K562 (cell line): ENCODE measurements around the gene DROSHA. TPM values are rescaled to one million over a fixed set of nuclear protein-coding genes. Genes with fewer than 3 reads are reported as not detected.

Experiments used
- ATF7 ChIP-seq: fragments of 450-650 bp; IDR thresholded peaks from 2 replicates; pipeline ENCODE4 v1.7.1; 2014; ENCODE audit warnings: mild to moderate bottlenecking, moderate library complexity
- BHLHE40 ChIP-seq: IDR thresholded peaks from 2 replicates; pipeline ENCODE4 v1.6.1; 2011; ENCODE audit warnings: low read length, improper control_type of control experiment
- CEBPG ChIP-seq, 3 experiments: fragments of 200-800 bp in 1 of 3; sonication (Bioruptor generic) in 1 of 3; sonication (generic) in 1 of 3; formaldehyde crosslinking in 1 of 3; IDR thresholded peaks in 2 of 3; conservative IDR thresholded peaks in 1 of 3; 2 replicates each; pipeline versions ENCODE4 v1.6.1 to v1.8.0; 2016 to 2022; ENCODE audit warnings: missing compliant biosample characterization in 2 of 3, missing genetic modification characterization in 2 of 3, mild to moderate bottlenecking in 1 of 3, missing genetic modification reagents in 1 of 3
- ERF ChIP-seq: fragments of 450-650 bp; formaldehyde crosslinking; IDR thresholded peaks from 2 replicates; pipeline ENCODE4 v1.4.0; 2020; ENCODE audit warnings: mild to moderate bottlenecking, mixed read lengths
- FOS ChIP-seq: IDR thresholded peaks from 3 replicates; pipeline ENCODE4 v1.6.1; 2011; ENCODE audit not compliant: insufficient read length; ENCODE audit errors: extremely low read depth
- FOXK2 ChIP-seq, 2 experiments: fragments of 450-650 bp; IDR thresholded peaks in 1 of 2; conservative IDR thresholded peaks in 1 of 2; 2 replicates each; pipeline ENCODE4 v1.6.1; 2016; ENCODE audit warnings: low read depth in 2 of 2, mild to moderate bottlenecking in 1 of 2
- GABPB1 ChIP-seq: sonication (generic); formaldehyde crosslinking; IDR thresholded peaks from 2 replicates; pipeline ENCODE4 v1.8.0; 2022; ENCODE audit warnings: mild to moderate bottlenecking, missing genetic modification reagents
- KDM5B ChIP-seq: fragments of 200-600 bp; sonication (generic); IDR thresholded peaks from 2 replicates; pipeline ENCODE4 v1.6.1; 2012; ENCODE audit warnings: low read depth, mild to moderate bottlenecking, moderate library complexity, low read length, control low read depth, inconsistent platforms; ENCODE audit not compliant: insufficient replicate concordance
- MCM3 ChIP-seq: fragments of 450-650 bp; IDR thresholded peaks from 2 replicates; pipeline ENCODE4 v1.6.1; 2016
- MTA2 ChIP-seq: fragments of 450-650 bp; IDR thresholded peaks from 2 replicates; pipeline ENCODE4 v1.6.1; 2016; ENCODE audit warnings: low read depth
- NCOR1 ChIP-seq: fragments of 450-650 bp; IDR thresholded peaks from 2 replicates; pipeline ENCODE4 v1.6.1; 2016; ENCODE audit warnings: mild to moderate bottlenecking, moderate library complexity
- NRF1 ChIP-seq, 2 experiments: fragments of 450-650 bp; IDR thresholded peaks in 1 of 2; conservative IDR thresholded peaks in 1 of 2; 2 replicates each; pipeline ENCODE4 v1.6.1; 2014; ENCODE audit warnings: mild to moderate bottlenecking in 2 of 2
- PML ChIP-seq: IDR thresholded peaks from 2 replicates; pipeline ENCODE4 v1.6.1; 2012; ENCODE audit warnings: low read length, inconsistent platforms
- POLR2AphosphoS5 ChIP-seq: IDR thresholded peaks from 2 replicates; pipeline ENCODE4 v1.6.1; 2011; ENCODE audit warnings: mild to moderate bottlenecking, low read depth, low read length, moderate library complexity; ENCODE audit not compliant: control insufficient read depth, insufficient read depth
- RBBP5 ChIP-seq: fragments of 200-600 bp; sonication (generic); IDR thresholded peaks from 2 replicates; pipeline ENCODE4 v1.6.1; 2012; ENCODE audit warnings: borderline replicate concordance, mild to moderate bottlenecking, low read length, control low read depth, inconsistent platforms; ENCODE audit not compliant: insufficient read depth, poor library complexity, severe bottlenecking
- SIN3A ChIP-seq, 2 experiments: fragments of 150-350 bp in 1 of 2; IDR thresholded peaks; 2 replicates each; pipeline ENCODE4 v1.6.1; 2011 to 2016; ENCODE audit warnings: borderline replicate concordance in 2 of 2, low read depth in 2 of 2, low read length in 2 of 2, mild to moderate bottlenecking in 2 of 2, moderate library complexity in 2 of 2; ENCODE audit not compliant: control insufficient read depth in 1 of 2
- SRSF1 ChIP-seq: fragments of 200-400 bp; formaldehyde crosslinking; IDR thresholded peaks from 2 replicates; pipeline ENCODE4 v1.6.1; 2017; ENCODE audit warnings: mild to moderate bottlenecking, low read depth, low read length, moderate library complexity
- TAF9B ChIP-seq: fragments of 450-650 bp; IDR thresholded peaks from 2 replicates; pipeline ENCODE4 v1.6.1; 2018; ENCODE audit warnings: mild to moderate bottlenecking; ENCODE audit not compliant: partially characterized antibody
- TBP ChIP-seq: optimal IDR thresholded peaks from 2 replicates; pipeline ENCODE3; 2011; ENCODE audit warnings: low read depth, low read length, improper control_type of control experiment
- TEAD4 ChIP-seq, 2 experiments: sonication (generic) in 1 of 2; formaldehyde crosslinking in 1 of 2; IDR thresholded peaks; 2 replicates each; pipeline versions ENCODE4 v1.6.1 to v1.8.0; 2012 to 2022; ENCODE audit warnings: borderline replicate concordance in 1 of 2, inconsistent platforms in 1 of 2, low read length in 1 of 2, mild to moderate bottlenecking in 1 of 2, missing genetic modification reagents in 1 of 2
- TGIF2 ChIP-seq: sonication (generic); formaldehyde crosslinking; IDR thresholded peaks from 2 replicates; pipeline ENCODE4 v1.8.1; 2022; ENCODE audit warnings: mild to moderate bottlenecking, missing genetic modification reagents, moderate library complexity
- TOE1 ChIP-seq, 2 experiments: fragments of 450-650 bp in 1 of 2; sonication (generic) in 1 of 2; formaldehyde crosslinking in 1 of 2; IDR thresholded peaks; 2 replicates each; pipeline versions ENCODE4 v1.7.1 to v1.8.0; 2016 to 2022; ENCODE audit warnings: borderline replicate concordance in 2 of 2, mild to moderate bottlenecking in 2 of 2, antibody characterized with exemption in 1 of 2, inconsistent platforms in 1 of 2, low read depth in 1 of 2, missing genetic modification reagents in 1 of 2, moderate library complexity in 1 of 2
- ZBED1 ChIP-seq: IDR thresholded peaks from 2 replicates; pipeline ENCODE4 v1.6.1; 2014
- ZFPM2 ChIP-seq: fragments of 250-450 bp; sonication (Bioruptor Pico); IDR thresholded peaks from 2 replicates; pipeline ENCODE4 v1.5.1; 2022; ENCODE audit warnings: mild to moderate bottlenecking
- ZNF175 ChIP-seq: fragments of 200-800 bp; sonication (Bioruptor generic); IDR thresholded peaks from 2 replicates; pipeline ENCODE4 v1.6.1; 2016; ENCODE audit warnings: low read depth, mild to moderate bottlenecking, missing genetic modification characterization, missing compliant biosample characterization
- ZNF431 ChIP-seq: sonication (generic); formaldehyde crosslinking; IDR thresholded peaks from 2 replicates; pipeline ENCODE4 v1.8.0; 2022; ENCODE audit warnings: mild to moderate bottlenecking, missing genetic modification reagents
- ZNF57 ChIP-seq: fragments of 450-650 bp; formaldehyde crosslinking; IDR thresholded peaks from 2 replicates; pipeline ENCODE4 v1.4.0; 2020; ENCODE audit warnings: mild to moderate bottlenecking, moderate library complexity
- ZNF77 ChIP-seq: fragments of 250-450 bp; sonication (Bioruptor Pico); IDR thresholded peaks from 2 replicates; pipeline ENCODE4 v1.5.0; 2020
- polyA plus RNA-seq, 8 experiments: library from polyadenylated mRNA; depleted of rRNA in 4 of 8; stranded (reverse) in 5 of 8; unstranded in 3 of 8; fragments of >200 nt; fragmentation: Nextera tagmentation in 2 of 8; fragmentation: Illumina TruSeq in 1 of 8; extraction: Ambion mirVana in 2 of 8; extraction: Trizol in 1 of 8; gene quantifications; 2 replicates each; pipeline versions ENCODE4 v1.2.1 to v1.2.3, GENCODE V29; 2011 to 2014; ENCODE audit warnings: inconsistent platforms in 1 of 8, missing spikeins in 1 of 8
- total RNA-seq, 7 experiments: library from RNA; depleted of rRNA in 6 of 7; stranded (reverse); fragments of >200 nt in 6 of 7; fragmentation: Illumina TruSeq in 2 of 7; extraction: Trizol in 2 of 7; gene quantifications; 2 replicates each; pipeline versions ENCODE4 v1.2.1 to v1.2.3, GENCODE V29; 2011 to 2021; ENCODE audit warnings: low replicate concordance in 1 of 7

DROSHA gene
- total and polyA plus RNA-seq, 9 of the 15 experiments (the other 6 are each of a cell fraction or from before 2014, with no cell fraction given): 52.5 to 109 (median 68.9) TPM

GRCh38 chr5:31531888-31532547 lies at the start of gene DROSHA, which contains the start of gene C5orf22 (continued):
- no peak; the same call in 1 of the 2 replicates for TF ChIP-seq TOE1 (IDR thresholded peaks at IDR 0.05; ENCODE audit: borderline replicate concordance)
- no peak for TF ChIP-seq TOE1 (CRISPR knock-in tag; IDR thresholded peaks at IDR 0.05; ENCODE audit: borderline replicate concordance, low read depth)
- 0 out of 2 replicates have a peak, but pooled peaks have one; percentile 60 for TF ChIP-seq ZBED1
- TF ChIP-seq MCM3: no peak
- TF ChIP-seq FOS: peak; percentile 94
- no peak for TF ChIP-seq ZNF175 (CRISPR knock-in tag)
- TF ChIP-seq ZFPM2 (CRISPR knock-in tag): no peak
- peak; percentile 87; the same call in 1 of the 2 replicates for TF ChIP-seq SRSF1
- TF ChIP-seq CEBPG (CRISPR knock-in tag; IDR thresholded peaks at IDR 0.05): peak; percentile 24; the same call in 1 of the 2 replicates
- TF ChIP-seq CEBPG (tag; conservative IDR thresholded peaks at IDR 0.05 in 1 of 2, IDR thresholded peaks at IDR 0.05 in 1 of 2): no peak
- peak; percentile 22; the same call in 1 of the 2 replicates for TF ChIP-seq MTA2
- 0 out of 2 replicates have a peak, but pooled peaks have one; percentile 77 for TF ChIP-seq ERF
- peak; percentile 71 for TF ChIP-seq PML
- peak; percentile 30 to 57; a peak in 2 of 4 replicates for TF ChIP-seq SIN3A (IDR thresholded peaks at IDR 0.05; ENCODE audit: borderline replicate concordance in 2 of 2, control insufficient read depth in 1 of 2, low read depth in 2 of 2, low read length in 2 of 2)
- TF ChIP-seq TBP: peak; percentile 84
- TF ChIP-seq ZNF77 (CRISPR knock-in tag): no peak
- TF ChIP-seq GABPB1: peak; percentile 88
- no peak for TF ChIP-seq NCOR1
- peak; percentile 66 for TF ChIP-seq TAF9B
- peak; percentile 39; the same call in 1 of the 2 replicates for TF ChIP-seq ZNF57 (CRISPR knock-in tag)
- TF ChIP-seq ZNF431 (CRISPR knock-in tag): no peak
- TF ChIP-seq TGIF2: 0 out of 2 replicates have a peak, but pooled peaks have one; percentile 38
- peak; percentile 74 to 76 for TF ChIP-seq NRF1 (conservative IDR thresholded peaks at IDR 0.05 in 1 of 2, IDR thresholded peaks at IDR 0.05 in 1 of 2)
- no peak for TF ChIP-seq TEAD4 (IDR thresholded peaks at IDR 0.05; ENCODE audit: low read length)
- no peak for TF ChIP-seq TEAD4 (CRISPR knock-in tag; IDR thresholded peaks at IDR 0.05; ENCODE audit: borderline replicate concordance)
- peak; percentile 88 for TF ChIP-seq KDM5B
- TF ChIP-seq FOXK2 (conservative IDR thresholded peaks at IDR 0.05 in 1 of 2, IDR thresholded peaks at IDR 0.05 in 1 of 2; ENCODE audit: low read depth in 2 of 2): peak in 1 of 2 experiments; percentile 84; a peak in 3 of 4 replicates
- TF ChIP-seq POLR2AphosphoS5: peak; percentile 53; the same call in 1 of the 2 replicates
- peak; percentile 77 for TF ChIP-seq ATF7
- TF ChIP-seq BHLHE40: no peak; the same call in 1 of the 2 replicates
- peak; percentile 70 for TF ChIP-seq RBBP5
